HepG2 (cell line): ENCODE results near the gene YPEL4. TPM values are rescaled to one million over a fixed set of nuclear protein-coding genes. Genes with fewer than 3 reads are reported as not detected.

Experiments
- CCAR2 ChIP-seq: fragments of 200-400 bp; formaldehyde crosslinking; optimal IDR thresholded peaks from 2 replicates; pipeline ENCODE3; 2018; ENCODE audit warnings: low read depth, mild to moderate bottlenecking, low read length, moderate library complexity
- DR1 ChIP-seq: sonication (generic); formaldehyde crosslinking; IDR thresholded peaks from 2 replicates; pipeline ENCODE4 v1.8.0; 2021; ENCODE audit warnings: mild to moderate bottlenecking, missing genetic modification reagents, inconsistent platforms
- GPBP1L1 ChIP-seq: sonication (generic); formaldehyde crosslinking; IDR thresholded peaks from 2 replicates; pipeline ENCODE4 v1.5.0; 2020; ENCODE audit warnings: mild to moderate bottlenecking, missing genetic modification reagents
- HNF1B ChIP-seq: sonication (generic); formaldehyde crosslinking; IDR thresholded peaks from 2 replicates; pipeline ENCODE4 v1.5.1; 2020; ENCODE audit warnings: mild to moderate bottlenecking, moderate library complexity, missing genetic modification reagents
- HNRNPH1 ChIP-seq: fragments of 200-400 bp; formaldehyde crosslinking; optimal IDR thresholded peaks from 2 replicates; pipeline ENCODE3; 2017; ENCODE audit warnings: mild to moderate bottlenecking, low read depth, low read length
- HOMEZ ChIP-seq: IDR thresholded peaks from 2 replicates; pipeline ENCODE4 v1.6.1; 2016; ENCODE audit warnings: low read depth
- HOXA7 ChIP-seq: sonication (generic); formaldehyde crosslinking; IDR thresholded peaks from 2 replicates; pipeline ENCODE4 v1.8.1; 2022; ENCODE audit warnings: mild to moderate bottlenecking, missing genetic modification reagents, moderate library complexity
- JARID2 ChIP-seq: sonication (generic); formaldehyde crosslinking; IDR thresholded peaks from 2 replicates; pipeline ENCODE4 v1.8.1; 2023; ENCODE audit warnings: missing genetic modification reagents, inconsistent platforms; ENCODE audit not compliant: insufficient replicate concordance
- SIN3B ChIP-seq: fragments of 150-350 bp; IDR thresholded peaks from 2 replicates; pipeline ENCODE4 v1.6.1; 2014; ENCODE audit warnings: low read length
- SSRP1 ChIP-seq: IDR thresholded peaks from 2 replicates; pipeline ENCODE4 v1.6.1; 2016; ENCODE audit warnings: control low read depth
- TBP ChIP-seq: sonication (generic); formaldehyde crosslinking; IDR thresholded peaks from 2 replicates; pipeline ENCODE4 v1.5.0; 2020; ENCODE audit warnings: missing genetic modification reagents
- TFDP1 ChIP-seq: IDR thresholded peaks from 2 replicates; pipeline ENCODE4 v1.6.1; 2016; ENCODE audit warnings: missing compliant biosample characterization, missing genetic modification reagents, borderline replicate concordance
- TRAFD1 ChIP-seq: sonication (generic); formaldehyde crosslinking; IDR thresholded peaks from 2 replicates; pipeline ENCODE4 v1.5.1; 2020; ENCODE audit warnings: missing genetic modification reagents, mild to moderate bottlenecking, borderline replicate concordance
- ZBTB34 ChIP-seq: sonication (generic); formaldehyde crosslinking; IDR thresholded peaks from 2 replicates; pipeline ENCODE4 v1.8.0; 2022; ENCODE audit warnings: mild to moderate bottlenecking, missing genetic modification reagents
- ZNF264 ChIP-seq: sonication (generic); formaldehyde crosslinking; IDR thresholded peaks from 2 replicates; pipeline ENCODE4 v1.4.0; 2020; ENCODE audit warnings: missing genetic modification reagents
- ZNF354B ChIP-seq: sonication (generic); formaldehyde crosslinking; IDR thresholded peaks from 2 replicates; pipeline ENCODE4 v1.8.0; 2022; ENCODE audit warnings: mild to moderate bottlenecking, missing genetic modification reagents
- ZNF547 ChIP-seq: sonication (generic); formaldehyde crosslinking; IDR thresholded peaks from 2 replicates; pipeline ENCODE4 v1.5.1; 2020; ENCODE audit warnings: mild to moderate bottlenecking, missing genetic modification reagents
- ZNF773 ChIP-seq: sonication (generic); formaldehyde crosslinking; IDR thresholded peaks from 2 replicates; pipeline ENCODE4 v1.4.0; 2020; ENCODE audit warnings: missing genetic modification reagents, borderline replicate concordance
- ZSCAN12 ChIP-seq: sonication (generic); formaldehyde crosslinking; IDR thresholded peaks from 2 replicates; pipeline ENCODE4 v1.9.0; 2021; ENCODE audit warnings: mild to moderate bottlenecking, missing genetic modification reagents
- polyA plus RNA-seq, 8 experiments: library from polyadenylated mRNA; depleted of rRNA in 3 of 8; stranded (reverse) in 7 of 8; unstranded in 1 of 8; fragments of >200 nt; fragmentation: Illumina TruSeq in 4 of 8; extraction: Trizol in 4 of 8; gene quantifications; 2 replicates each; pipeline versions ENCODE4 v1.2.1 to v1.2.3, GENCODE V29; 2011 to 2016; ENCODE audit warnings: low read depth in 4 of 8, missing spikeins in 1 of 8, mixed read lengths in 1 of 8; ENCODE audit not compliant: insufficient read depth in 1 of 8
- total RNA-seq, 5 experiments: library from RNA; depleted of rRNA; stranded (reverse); fragments of >200 nt; fragmentation: Illumina TruSeq; extraction: Trizol; gene quantifications; 2 replicates each; pipeline ENCODE4 v1.2.3, GENCODE V29; 2016; ENCODE audit warnings: low read depth in 1 of 5

Gene YPEL4
- total and polyA plus RNA-seq, 2 of the 13 experiments (the other 11 are each of a cell fraction or from before 2014, with no cell fraction given), result 0.04 TPM; not detected in 1

- TF ChIP-seq ZSCAN12 (CRISPR knock-in tag), result no peak
- no peak for TF ChIP-seq SSRP1 (CRISPR knock-in tag)
- no peak for TF ChIP-seq JARID2
- no peak for TF ChIP-seq CCAR2
- TF ChIP-seq HNRNPH1, result no peak
- no peak for TF ChIP-seq DR1 (CRISPR knock-in tag)
- no peak for TF ChIP-seq HNF1B (CRISPR knock-in tag)
- no peak for TF ChIP-seq ZNF264
- TF ChIP-seq TRAFD1 (CRISPR knock-in tag), result no peak
- no peak for TF ChIP-seq TBP (CRISPR knock-in tag)
- TF ChIP-seq HOXA7 (CRISPR knock-in tag), result no peak
- TF ChIP-seq ZNF773, result no peak
- TF ChIP-seq ZNF354B (CRISPR knock-in tag), result no peak
- TF ChIP-seq HOMEZ (CRISPR knock-in tag), result no peak
- no peak for TF ChIP-seq ZNF547 (CRISPR knock-in tag)
- TF ChIP-seq ZBTB34 (CRISPR knock-in tag), result no peak
- no peak for TF ChIP-seq TFDP1
- no peak for TF ChIP-seq GPBP1L1 (CRISPR knock-in tag)
- 0 out of 2 replicates have a peak, but pooled peaks have one; percentile 24 for TF ChIP-seq SIN3B
Measured at GRCh38 chr11:57667117-57667735, 17.5 kb upstream of the YPEL4 start (continued).
